GM21825 (cell line): ENCODE measurements around the gene FGFR1OP2.
"Not testable (repeated sequence)": the region's sequence is repeated elsewhere in the genome, so short reads cannot be mapped to it uniquely, and the experiment has no call there.

Experiments
- ATAC-seq: cut with Tn5 transposase; IDR thresholded peaks from one replicate; pipeline ENCODE4 v1.9.1; 2021; ENCODE audit warnings: mild to moderate bottlenecking, moderate library complexity; ENCODE audit not compliant: unreplicated experiment

The FGFR1OP2 gene

GRCh38 chr12:26937863-26938700 lies at the start of gene FGFR1OP2, which contains the start of gene INTS13:
Gene FGFR1OP2, plus strand, starts transcription at chr12:26938470. Its CDS starts 15,689 bp downstream, at chr12:26954159.
Gene INTS13, minus strand, starts transcription at chr12:26937981. Its CDS starts 1,178 bp downstream, at chr12:26936803.
- ATAC-seq, result peak; percentile 78

- no peak for ATAC-seq
Measured at GRCh38 chr12:26890784-26891183, 47.5 kb upstream of the FGFR1OP2 start.

GRCh38 chr12:26891704-26892103 lies 46.6 kb upstream of the FGFR1OP2 start:
- ATAC-seq, result no peak

GRCh38 chr12:26895672-26896071 lies 42.6 kb upstream of the FGFR1OP2 start:
- no peak for ATAC-seq

- ATAC-seq, result no peak
Measured at GRCh38 chr12:26896913-26897312, 41.4 kb upstream of the FGFR1OP2 start.

- not testable (repeated sequence) for ATAC-seq
Measured at GRCh38 chr12:26903396-26903795, 34.9 kb upstream of the FGFR1OP2 start.

- no peak for ATAC-seq
Measured at GRCh38 chr12:26906024-26906423, 32.2 kb upstream of the FGFR1OP2 start.

- ATAC-seq, result no peak
Measured at GRCh38 chr12:26906704-26907103, 31.6 kb upstream of the FGFR1OP2 start.

GRCh38 chr12:26918321-26919215 lies 19.7 kb upstream of the FGFR1OP2 start:
- no peak for ATAC-seq

- ATAC-seq, result no peak
Measured at GRCh38 chr12:26919216-26919555, 19.1 kb upstream of the FGFR1OP2 start.

GRCh38 chr12:26921886-26922285 lies 16.4 kb upstream of the FGFR1OP2 start:
- no peak for ATAC-seq

- ATAC-seq, result no peak
Measured at GRCh38 chr12:26928661-26929060, 9.6 kb upstream of the FGFR1OP2 start.

- no peak for ATAC-seq
Measured at GRCh38 chr12:26929590-26929989, 8.7 kb upstream of the FGFR1OP2 start.

GRCh38 chr12:26935636-26936378 lies 2.5 kb upstream of the FGFR1OP2 start:
- ATAC-seq, result no peak

GRCh38 chr12:26936559-26937442 lies 1.5 kb upstream of the FGFR1OP2 start:
- no peak for ATAC-seq

- no peak for ATAC-seq
Measured at GRCh38 chr12:26937443-26937862, 817 bp upstream of the FGFR1OP2 start.

GRCh38 chr12:26938701-26939062 lies 412 bp downstream of the FGFR1OP2 start:
- ATAC-seq, result peak; percentile 12

- ATAC-seq, result no peak
Measured at GRCh38 chr12:26939192-26939832, 1.0 kb downstream of the FGFR1OP2 start.

- ATAC-seq, result no peak
Measured at GRCh38 chr12:26939953-26940352, 1.7 kb downstream of the FGFR1OP2 start.
